NOMO-1 treated with dmso at 0.1 percent for 144 hours (cell line): Measurements from ENCODE around the gene ADARB2.

Experiments used
- DNase-seq: peaks from one replicate; lab custom pipeline; 2025; ENCODE audit not compliant: unreplicated experiment; lab: John Stamatoyannopoulos, UW

The ADARB2 gene

DNA sequence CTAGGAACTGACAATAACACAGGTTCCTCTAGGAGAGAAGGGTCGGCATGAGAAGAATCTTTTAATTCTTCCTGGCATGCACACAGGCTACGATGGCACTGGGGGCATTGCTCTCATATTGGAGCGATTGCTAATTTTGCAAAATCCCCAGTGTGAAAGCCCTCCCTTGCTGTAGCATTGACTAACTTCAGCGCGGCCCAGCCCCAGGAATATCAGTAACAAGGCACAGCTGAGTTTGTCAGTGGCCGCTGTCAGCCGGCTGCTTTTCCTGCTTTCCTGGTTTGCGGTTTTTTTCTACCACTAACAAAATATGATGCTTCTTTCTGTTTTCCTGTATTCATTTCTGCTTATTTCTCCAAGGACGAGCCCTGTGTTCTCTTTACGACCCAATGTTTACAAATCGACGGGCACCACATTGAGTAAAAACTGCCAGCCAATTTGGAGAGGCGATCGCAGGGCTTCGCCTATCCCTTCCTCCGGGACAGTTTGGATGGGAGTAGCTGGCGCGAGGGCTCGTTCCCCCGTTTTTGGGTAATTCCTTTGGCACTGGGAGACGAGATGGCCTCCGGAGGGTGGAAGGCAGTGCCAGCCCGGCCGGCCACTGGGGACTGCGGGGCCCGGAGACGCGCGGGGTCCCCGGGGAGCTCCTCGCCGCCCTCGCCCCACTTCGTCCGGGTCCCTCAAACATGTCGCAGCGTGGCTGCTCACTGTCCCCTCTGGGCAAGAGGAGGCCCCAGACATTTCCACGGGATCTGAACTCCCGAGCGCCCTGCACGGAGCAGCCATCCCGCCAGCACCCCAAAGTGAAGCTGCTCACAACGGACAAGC, 967 bp downstream of the ADARB2 start:
- no peak for DNase-seq

DNA sequence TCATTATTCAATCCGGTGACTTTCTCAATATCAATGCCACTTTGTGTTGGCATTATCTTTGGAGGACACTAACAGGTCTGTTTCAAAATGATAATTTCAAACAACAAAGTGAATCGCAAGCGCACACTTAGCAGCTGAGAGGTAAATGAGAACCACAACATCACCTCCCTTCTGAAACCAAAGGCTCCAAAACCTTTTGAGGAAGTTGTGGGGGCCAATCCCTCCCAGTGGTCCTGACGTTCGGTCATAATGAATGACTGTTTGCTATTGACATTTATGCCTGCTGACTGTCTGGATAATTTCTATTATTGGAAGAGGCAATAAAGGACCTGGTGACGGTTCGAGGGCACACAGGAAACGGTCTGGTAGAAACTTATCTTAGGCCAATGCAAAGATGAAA, 1.8 kb downstream of the ADARB2 start:
- no peak for DNase-seq

DNA sequence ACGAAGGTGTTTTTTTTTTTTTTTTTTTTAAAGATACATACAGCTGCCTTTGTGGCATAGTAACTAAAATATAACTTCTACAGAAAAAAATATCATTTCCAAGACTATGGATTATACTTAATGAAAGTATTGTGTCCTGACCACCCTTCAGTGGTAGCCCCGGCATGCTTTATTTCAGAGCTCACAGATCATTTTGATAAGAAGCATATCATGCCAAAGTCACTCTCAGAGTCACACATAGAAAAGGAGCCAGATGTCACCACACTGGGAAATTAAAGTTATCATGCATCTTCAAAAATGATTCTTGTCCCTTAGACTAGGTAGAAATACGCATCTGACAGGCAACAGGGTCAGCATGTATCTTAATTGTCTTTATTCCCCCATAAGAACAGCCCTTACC, 3.0 kb downstream of the ADARB2 start:
- no peak for DNase-seq

DNA sequence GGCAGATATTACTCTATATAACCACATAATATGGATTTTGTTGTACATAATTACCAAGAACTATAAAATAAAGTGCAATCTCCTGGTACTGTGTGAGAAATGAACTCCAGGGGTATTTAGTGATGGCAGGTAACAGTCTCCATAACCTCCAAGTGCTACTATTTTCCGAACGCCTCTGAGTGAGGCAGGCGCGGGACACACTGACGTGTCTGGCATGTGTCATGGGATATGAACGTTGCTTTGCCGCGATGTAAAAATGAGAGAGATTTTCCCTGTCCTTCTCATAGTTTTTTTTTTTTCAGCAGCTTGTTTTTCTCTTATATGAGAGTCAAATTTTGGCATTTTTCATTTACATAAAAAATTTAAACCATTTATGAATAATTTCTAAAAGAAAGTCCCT, 3.6 kb downstream of the ADARB2 start:
- no peak for DNase-seq

DNA sequence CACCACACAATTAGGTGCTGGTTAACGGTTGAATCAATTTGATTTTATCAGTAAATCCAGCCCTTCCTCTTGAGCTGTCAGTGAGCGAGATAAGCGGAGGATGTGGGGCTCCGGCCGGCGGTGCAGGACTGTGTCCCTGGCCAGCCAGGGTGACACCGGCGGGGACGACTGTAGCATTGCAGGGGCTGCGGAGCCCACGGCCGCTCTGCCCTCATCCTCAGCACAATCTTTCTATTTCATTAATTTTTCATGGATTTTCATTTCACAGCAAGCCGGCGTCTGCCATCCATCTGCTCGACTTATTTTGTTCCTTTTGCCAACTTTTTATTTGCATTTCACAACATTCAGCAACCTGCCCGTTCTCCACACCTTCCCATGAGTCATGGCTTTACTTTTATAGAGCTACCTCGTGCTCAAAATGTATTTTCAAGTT, 4.7 kb downstream of the ADARB2 start:
- DNase-seq = no peak

DNA sequence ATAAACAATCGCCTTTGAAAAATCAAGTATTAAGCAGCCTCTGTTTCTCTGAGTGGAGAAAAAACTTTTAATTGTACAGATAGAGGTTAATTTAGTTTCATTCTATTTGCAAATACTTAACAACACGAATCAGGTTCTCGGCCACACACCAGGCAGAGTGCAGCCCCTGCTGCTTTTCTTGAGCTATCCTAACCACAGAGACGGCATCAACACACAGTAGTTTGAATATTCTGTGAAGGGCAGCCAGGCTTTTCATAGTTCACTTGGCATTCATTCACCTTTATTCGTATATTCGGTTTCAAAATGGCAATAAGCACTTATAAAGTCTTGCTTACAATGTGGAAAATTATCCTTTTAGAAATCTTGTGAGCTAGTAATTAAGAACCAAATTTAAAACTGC, 5.7 kb downstream of the ADARB2 start:
- DNase-seq = no peak

DNA sequence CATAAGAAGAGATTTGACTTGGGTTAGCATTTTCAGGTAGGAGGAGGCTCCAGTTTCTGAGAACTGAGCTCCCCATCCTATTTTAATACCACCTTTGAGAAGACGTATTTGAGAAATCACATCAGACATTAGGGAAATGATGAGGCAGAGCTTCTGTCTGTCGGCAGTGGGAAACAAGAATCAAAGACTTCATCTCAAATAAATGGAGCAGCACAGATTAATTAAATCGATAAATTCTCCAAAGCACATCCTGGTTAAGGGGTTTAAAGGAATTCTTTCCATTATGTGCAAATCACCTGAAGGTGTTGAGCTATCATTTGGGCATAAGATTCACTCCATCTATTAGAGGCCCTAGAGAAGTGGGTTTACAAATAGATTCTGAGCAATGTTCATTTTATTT, 7.6 kb downstream of the ADARB2 start:
- DNase-seq = no peak

DNA sequence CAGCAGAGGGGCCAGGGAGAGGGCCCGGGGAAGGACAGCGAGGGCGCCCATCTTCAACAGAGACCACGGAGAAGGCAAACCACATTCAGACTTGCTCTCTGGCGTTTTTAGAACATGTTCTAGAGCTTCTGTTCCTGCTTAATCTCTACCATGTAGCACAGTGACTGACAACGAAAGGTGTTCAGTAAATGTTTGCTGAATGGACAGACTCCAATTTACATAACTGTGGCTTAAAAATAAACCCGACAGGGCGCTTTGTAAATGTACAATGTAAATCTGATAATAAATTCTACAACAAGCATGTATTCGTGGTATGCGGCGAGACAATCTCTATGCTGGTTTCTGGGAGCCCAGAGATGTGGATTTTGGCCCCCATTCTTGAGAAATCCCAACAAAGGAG, 10.5 kb downstream of the ADARB2 start:
- DNase-seq = no peak

DNA sequence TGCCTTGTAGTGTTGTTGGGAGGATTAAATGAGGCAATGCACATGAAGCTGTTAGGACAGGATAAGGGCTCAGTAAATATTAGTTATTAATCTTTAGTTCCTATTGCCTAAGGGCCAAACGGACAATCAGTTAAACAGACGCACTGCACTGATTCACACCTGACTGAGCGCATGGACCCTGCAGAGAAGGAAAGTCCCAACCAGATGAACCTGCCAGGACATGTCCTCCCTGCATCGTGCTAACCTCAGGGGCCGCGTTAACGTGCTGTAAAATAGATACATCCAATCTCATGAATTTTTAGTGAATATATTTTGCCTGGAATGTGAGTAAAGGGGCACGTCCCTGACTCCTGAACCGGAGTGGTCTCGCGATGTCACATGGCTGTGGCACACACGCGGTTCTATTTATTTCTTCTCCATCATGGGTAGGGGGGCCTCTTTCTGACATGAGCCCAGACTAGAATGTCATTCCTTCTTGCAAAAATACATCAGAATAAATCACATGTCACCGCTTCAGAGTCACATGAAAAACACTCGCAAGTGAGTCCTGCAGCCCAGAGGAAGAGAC, 12.3 kb downstream of the ADARB2 start:
- DNase-seq = no peak

DNA sequence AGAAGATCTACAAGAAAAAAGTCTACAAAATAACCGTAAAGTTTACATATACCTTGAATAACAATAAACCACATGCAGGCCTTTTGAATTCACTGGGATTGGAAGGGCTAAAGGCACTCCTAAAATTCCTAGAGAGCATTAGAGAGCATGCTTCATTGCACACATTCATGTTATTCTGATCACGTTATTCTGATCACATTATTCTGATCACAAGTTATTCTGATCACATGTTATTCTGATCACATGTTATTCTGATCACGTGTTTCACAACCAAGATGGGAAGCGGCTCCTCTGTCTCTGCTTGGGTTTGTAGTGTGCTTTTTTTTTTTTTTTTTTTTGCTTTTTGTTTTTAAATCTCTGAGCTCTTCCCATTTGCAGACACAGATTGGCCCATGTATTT, 20.5 kb downstream of the ADARB2 start:
- no peak for DNase-seq

DNA sequence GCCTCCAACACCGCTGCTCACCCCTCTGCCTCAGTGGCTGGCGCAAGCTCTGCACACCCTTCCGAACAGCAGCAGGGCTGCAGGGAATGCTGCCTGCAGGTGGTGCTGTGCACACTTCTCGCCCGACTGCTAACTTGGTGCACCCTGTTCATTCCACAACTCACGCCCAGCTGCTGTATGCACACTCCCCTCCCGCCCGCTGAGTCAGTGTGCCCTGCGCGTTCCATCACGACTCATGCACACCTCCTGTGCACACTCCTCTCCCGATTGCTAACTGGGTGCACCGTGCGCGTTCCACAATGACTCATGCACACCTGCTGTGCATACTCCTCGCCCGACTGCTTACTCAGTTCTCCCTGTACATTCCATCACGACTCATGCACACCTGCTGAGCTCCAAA, 21.5 kb downstream of the ADARB2 start:
- no peak for DNase-seq

DNA sequence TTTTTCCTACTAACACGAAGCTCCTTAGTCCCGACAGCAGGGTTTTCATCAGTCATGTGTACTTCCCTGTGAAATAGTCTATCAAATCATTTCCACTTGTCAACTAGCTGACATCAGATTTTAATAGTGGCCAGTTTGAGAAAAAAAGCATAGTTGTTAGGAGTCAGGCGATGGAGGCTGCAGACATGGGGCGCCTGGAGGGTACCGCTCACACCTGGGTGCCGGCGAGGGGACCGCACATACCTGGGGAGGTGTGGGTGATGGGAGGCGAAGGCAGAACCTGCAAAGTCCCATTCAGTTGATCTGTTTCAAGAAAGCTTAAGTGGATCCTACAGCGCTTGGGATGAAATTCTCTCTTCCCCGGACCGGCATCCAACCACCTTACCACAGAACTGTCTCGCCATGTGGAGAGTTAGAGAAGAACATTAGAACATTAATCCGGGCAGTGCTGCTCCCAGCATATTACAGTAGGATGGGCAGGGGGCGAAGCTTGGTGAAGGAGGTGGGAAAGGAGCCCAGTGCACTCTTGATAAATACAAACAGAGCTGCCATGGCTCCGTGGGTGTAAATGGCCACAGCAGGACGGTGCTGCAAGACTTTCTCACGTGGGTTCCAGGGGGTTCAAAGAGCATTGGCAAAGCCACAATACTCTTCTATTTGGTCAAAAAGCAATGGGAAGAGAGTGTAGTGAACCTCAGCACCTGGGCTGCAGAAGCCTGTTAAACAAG, 24.2 kb downstream of the ADARB2 start:
- no peak for DNase-seq

DNA sequence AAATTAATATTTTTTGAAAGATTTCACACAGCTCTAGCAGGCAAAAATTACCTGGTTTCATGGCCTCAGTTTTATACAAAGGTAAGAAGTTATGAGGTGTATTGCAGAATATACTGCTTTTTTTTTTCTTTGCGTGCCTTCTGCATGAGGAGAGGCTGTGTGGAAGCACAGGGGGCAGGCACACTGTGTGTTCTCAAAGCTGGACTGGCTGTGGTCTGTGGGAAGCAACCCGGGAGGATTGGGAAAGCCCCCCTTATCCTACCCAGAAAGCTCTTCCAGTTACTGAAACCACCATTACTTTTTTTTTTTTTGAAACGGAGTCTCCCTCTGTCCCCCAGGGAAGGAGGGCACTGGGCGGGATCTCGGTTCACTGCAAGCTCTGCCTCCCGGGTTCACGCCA, 25.0 kb downstream of the ADARB2 start:
- no peak for DNase-seq

DNA sequence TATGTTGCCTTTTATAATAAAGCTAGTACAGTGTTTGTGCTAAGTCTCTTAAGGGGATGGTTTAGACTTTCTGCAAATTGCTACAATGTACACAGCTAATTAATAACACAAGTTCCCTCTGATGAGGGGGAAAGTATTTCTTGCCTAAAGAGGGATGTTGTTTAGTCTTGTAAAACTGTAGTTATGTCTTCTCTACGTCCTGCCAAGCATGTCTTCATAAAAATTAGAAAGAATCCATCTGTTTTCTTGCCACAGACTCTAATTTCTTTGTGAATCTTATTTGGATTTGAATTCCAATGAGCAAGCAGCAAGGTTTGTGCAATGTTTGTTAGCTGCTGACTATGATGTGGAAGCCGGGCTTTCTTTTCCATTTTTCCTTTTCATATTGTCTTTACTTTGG, 28.2 kb downstream of the ADARB2 start:
- DNase-seq = no peak

DNA sequence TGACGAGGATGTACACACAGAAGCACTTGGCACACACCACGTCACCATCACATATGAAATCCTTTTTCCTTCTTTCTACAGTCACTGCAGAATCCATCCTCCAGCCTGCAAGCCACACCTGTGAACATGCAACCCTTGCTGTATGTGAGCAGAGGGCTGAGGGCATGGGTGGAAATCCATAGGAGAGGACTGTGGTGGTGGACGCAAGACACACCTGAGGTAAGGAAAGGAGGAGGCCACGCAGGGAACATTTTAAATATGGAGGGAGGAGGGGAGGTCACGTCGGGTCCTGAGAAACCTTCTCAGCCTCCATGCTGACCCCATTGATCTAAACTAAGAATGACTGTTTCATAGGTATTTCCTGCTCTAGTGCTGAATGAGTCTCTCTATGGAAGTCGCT, 28.6 kb downstream of the ADARB2 start:
- DNase-seq = no peak

DNA sequence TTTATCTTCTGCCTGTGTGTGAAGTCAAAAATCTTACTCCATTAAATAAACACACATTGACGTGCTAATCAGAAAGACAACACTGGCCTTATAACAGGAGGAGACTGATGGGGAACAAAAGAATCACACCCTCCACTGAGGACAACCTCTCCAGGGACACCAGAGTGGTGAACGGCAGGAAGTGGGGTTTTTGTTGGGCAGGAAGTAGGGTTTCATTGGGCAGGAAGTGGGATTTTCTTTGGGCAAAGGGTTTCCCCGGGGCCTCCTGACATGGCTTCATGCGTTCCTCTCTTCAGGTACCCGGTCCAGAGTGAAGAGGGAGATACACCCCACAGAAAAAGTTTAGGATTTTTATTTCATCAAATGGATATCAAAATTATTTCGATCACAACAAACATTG, 30.6 kb downstream of the ADARB2 start:
- no peak for DNase-seq

DNA sequence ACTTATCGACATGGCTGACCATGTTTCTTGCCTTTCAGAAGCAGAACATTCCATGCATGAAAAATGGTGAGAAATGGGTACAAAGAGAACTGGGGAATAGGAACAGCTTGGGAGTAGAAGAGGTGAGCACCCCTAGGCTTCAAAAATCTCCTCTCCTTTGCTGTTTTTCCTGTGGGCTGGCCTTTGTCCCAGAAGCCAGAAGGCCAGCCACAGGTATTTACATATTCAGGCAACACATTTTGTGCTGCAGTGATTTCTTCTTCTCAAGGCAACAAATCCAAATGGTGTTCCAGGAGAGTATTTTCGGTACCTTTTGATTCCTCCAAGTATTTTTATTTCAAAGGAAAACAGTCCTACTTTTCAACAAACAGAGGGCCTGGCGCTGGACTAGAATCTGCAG, 31.1 kb downstream of the ADARB2 start:
- DNase-seq = no peak

DNA sequence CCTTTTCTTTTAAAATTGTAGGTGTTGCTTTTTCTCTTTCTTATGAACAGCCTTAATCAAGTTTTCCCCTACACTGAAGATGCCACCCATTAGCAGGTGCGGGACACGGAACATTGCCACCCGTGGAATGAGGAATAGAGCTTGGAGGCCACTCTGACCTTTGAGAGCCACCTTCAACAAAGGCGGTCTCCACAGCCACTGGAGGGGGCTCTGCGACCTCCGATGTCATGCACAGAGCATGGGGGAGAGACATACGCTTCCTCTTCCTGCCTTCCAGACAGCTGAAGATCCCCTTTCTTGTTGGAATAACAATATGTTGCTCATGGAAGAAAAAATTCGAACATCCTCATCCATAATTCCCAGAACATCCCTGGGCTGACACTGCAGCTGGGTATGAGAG, 39.1 kb downstream of the ADARB2 start:
- no peak for DNase-seq

DNA sequence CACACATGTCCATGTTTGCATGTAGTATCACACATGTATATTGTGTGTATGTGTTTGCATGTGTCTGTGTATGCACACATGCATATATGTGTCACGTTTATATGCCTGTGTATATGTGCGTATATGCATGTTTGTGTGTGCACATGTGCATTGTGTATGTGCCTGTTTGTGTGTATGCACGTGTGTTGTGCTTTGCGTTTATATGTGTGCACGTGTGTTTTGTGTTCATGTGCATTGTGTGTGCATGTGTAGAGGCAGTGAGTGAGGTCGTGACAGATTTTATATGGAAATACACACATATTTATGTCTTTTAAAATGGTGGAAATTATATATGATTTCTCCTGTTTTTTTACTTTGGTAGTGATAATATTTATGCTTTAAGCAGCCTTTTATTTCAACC, 41.2 kb downstream of the ADARB2 start:
- DNase-seq = no peak

DNA sequence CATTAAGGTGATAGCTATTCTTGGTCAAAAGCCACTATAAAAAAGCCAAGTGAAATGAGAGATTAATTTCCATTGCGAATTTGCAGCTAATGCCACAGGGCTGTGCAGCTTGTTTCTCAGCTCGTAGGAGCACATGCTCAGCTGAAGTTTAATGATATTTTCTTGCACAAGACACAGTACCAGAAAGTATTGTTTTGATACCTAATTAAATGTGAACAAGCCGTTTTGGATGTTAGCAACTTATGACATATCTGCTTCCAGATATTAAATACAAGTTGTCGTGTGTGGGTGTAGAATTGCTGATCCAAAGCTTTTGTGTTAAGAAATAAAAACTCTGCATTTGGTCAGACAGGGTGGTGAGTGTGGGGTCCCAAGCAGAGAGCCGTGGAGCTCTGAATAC, 47.2 kb downstream of the ADARB2 start:
- no peak for DNase-seq

DNA sequence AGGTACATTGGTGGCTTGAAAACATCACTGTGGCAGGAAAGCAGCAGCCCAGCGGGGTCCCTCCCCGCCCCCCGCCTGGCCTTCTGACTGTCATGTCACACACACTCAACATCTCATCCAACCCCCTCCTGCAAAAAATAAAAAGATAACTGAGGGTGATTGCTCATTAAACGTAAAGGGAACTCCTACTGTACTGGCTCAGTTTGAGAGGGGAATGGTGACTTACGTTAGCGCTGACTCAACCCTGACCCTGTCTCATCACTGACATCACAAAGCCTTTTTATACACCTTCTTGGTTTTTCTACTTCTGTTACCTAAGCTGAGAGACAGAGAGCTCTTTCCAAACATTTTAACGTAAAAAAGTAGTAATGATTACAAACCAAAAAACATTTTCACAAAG, 48.8 kb downstream of the ADARB2 start:
- no peak for DNase-seq

DNA sequence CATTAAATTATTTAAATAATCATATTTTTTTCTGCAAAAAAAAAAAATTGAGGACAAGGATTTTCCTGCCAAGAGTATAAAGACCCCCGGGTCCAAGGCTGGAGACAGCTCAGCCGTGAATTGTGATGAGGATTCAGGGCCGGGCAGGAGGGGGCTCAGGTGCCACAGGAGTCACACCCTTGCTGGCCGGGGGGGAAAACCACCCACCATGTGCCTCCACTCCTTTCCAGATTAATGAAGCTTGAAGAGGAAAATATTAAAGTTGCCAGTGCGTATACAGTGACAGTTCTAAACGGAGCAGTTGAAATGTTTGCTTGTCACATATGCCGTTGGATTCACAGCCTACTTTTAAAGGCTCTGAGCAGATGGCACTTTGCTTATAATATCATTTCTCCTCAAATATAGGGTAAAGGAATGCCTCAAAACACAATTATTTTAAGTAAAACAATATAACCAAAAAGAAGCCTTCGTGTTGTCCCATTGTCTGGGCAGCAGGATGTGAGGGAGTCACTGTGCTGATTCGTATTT, 49.6 kb downstream of the ADARB2 start:
- DNase-seq = no peak
